NOMO-1 (cell line): ENCODE measurements around the gene RXRA.
"Not testable (repeated sequence)": the region's sequence is repeated elsewhere in the genome, so short reads cannot be mapped to it uniquely, and the experiment has no call there.

Experiments
- DNase-seq, 2 experiments: peaks; one replicate each; lab custom pipeline; 2025; ENCODE audit not compliant: unreplicated experiment in 2 of 2; lab: John Stamatoyannopoulos, UW

The RXRA gene

DNA sequence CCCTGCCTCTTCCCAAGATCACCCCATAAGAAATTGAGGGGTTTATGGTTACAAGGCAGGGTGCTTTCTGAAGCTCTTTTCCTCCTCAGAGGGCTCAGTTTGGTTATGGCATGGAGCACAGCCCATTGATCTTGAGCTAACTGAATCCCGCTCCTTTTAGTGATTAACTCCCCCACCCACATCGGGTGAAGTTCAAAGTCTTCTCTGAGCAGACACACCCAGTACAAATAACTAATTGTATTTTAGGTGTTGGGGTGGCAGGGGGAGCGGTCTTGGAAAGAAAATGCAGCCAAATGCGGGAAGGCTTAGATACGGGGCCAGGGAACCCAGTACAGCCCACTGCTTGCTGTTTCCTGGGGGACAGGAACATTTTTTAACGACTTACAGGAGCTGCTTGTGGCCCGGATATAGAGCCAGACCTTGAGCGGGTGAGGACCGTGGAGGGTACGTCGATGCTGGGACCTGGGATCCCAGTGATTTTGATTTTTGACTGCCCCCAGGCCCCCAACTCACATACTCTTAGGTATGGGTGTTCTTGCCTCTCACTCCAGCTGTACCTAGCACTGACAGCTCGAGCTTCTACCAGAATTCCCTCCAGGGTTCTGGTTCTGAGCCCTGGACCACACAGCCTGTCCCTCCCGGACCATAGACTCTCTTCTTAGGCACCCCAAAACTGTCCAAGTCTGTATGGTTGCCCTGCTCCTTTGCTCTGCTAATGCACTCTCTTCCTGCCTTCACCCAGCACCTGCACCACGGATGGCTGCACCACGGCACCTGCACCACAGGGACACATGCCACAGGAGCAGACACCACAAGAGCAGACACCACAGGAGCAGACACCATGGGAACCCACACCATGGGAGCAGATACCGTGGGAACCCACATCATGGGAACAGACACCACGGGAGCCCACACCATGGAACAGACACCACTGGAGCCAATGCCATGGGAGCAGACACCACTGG is 18.3 kb upstream of the RXRA start:
- no peak for DNase-seq

DNA sequence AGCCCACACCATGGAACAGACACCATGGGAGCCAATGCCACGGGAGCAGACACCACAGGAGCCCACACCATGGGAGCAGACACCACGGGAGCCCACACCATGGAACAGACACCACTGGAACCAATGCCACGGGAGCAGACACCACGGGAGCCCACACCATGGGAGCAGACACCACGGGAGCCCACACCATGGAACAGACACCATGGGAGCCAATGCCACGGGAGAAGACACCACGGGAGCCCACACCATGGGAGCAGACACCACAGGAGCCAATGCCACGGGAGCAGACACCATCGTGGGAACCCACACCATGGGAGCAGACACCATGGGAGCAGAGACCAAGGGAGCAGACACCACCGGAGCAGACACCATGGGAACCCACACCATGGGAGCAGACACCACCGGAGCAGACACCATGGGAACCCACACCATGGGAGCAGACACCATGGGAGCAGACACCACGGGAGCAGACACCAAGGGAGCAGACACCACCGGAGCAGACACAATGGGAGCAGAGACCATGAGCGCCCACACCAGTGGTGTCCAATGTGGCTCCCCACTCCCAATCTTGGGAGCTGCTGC is 17.5 kb upstream of the RXRA start:
- not testable (repeated sequence) for DNase-seq

DNA sequence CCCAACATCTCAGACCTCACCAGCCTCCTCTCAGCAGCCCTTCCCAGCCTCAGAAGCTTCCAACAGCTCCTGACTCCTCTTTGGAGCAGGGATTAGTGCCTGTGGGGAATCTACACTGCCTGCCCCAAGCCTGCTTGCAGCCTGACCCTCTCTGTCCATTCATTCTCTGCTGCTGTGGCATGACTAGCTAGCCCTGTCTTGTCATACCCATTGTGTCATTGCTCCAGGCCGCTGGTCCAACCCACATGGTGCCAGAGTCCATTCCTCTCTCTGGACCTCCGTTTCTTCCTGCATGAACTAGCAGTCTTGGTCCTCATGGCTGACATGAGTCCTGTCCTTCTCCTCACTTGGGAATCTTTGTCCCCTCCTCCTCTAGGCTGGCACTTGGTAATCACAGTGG is 12.8 kb upstream of the RXRA start:
- no peak for DNase-seq

DNA sequence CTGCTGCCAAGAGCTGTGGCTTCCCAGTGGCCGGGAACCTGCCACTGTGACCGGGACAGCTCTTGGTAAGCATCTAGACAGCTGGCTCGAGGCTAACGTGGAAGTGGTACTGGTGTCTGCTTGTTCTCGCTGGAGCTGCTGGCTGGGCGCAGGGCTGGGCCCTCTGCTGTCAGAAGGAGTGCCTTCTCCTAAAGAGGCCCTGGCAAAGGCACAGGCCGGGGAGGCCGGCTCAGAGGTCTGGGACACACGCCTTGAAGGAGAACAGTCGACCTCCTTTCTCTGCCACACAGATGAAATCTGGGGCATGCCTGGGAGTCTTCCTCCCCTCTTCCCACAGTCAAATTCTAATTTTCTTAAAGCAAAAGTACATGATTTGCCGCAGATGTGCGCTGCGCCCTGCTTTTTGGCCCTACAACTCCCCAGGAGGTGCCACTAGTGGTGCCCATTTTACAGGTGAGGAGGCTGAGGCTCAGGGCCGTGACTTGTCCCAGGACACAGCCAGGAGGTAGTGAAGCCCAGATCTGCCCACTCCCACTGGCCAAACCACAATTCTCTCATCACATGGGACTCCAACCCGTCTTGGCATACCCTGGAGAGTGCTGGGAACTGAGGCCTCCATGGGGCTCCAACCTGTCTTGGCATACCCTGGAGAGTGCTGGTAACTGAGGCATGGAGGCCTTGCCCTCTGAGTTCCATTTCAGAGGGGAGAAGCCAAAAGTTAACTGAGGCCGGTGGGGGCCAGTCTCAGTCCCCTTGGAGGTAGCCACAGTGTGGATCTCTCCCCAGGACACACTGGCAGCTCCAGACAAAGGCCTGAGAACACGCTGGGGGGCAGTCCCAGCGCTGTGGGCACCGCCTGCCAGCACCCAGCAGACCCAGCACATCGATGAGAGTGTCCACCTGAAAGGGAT is 12.0 kb upstream of the RXRA start:
- no peak for DNase-seq

DNA sequence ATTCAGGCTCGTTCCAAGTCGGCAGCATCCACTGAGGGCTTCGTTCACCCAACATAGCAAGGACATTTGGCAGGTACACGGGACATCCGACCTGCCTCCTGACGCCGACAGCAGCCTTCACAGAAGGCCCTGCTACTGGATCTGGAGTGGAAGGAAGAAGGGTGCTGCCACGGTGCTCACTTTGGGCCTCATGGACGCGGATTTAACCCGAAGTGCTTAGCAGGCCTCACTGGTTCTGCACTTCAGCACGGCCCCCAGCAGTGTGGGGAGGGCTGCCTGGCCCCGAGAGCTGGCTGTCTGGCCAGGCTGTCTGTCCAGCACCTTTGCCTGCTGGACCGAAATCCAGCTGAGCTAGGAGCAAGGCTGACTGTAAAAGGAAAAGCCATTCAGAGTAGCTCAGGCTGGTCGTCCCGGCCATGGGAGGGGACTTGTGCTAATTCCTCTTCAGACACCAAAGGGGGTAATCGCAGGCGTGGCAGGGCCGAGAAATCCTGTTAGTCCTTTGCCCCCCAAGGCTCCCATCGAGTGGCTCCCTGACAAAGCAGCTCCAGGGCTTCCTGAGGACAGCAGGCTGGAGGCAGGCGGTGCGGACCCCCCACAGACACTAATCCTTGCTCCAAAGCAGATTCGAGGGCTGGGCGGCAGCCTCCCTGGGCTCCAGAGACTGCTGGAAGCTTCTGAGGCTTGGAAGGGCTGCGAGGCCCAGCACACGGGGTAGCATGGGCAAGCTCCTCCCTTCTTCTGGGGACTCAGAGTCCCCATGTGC is 11.1 kb upstream of the RXRA start:
- DNase-seq, result no peak

DNA sequence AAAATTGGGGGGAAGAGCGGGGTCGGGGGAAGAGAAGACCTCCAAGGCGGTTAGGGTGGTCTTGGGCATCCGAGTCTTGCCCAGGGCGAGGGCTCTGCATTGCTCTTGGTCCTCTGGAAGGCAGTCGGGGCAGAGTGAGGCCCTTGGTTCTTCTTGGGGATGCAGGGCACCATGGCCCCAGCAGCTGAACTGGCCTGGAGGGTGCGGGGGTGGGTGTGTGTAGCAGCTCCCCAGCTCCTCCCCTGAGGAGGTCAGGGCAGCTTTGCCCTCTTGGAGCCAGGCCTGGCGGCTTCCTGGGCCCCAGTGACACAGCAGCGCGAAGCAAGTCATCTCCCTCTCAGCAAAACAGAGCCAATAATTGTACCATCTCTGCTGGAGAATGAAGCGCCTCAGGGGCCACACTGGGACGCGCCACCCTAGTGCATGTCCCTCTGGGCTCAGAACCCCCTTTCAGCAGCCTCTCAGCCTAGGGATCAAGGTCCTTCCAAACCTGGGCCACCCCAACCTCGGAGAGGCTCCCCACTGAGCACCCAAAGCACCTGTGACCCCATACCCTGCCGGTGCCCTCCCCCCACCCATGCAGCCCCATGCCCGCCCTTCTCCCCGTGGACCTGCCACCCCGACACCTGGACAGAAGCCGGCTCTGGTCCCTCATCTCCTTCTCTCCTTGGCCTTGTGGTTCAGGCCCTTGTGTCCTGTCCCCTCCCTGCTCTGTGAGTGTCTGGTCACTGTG is 10.4 kb upstream of the RXRA start:
- DNase-seq, result no peak

DNA sequence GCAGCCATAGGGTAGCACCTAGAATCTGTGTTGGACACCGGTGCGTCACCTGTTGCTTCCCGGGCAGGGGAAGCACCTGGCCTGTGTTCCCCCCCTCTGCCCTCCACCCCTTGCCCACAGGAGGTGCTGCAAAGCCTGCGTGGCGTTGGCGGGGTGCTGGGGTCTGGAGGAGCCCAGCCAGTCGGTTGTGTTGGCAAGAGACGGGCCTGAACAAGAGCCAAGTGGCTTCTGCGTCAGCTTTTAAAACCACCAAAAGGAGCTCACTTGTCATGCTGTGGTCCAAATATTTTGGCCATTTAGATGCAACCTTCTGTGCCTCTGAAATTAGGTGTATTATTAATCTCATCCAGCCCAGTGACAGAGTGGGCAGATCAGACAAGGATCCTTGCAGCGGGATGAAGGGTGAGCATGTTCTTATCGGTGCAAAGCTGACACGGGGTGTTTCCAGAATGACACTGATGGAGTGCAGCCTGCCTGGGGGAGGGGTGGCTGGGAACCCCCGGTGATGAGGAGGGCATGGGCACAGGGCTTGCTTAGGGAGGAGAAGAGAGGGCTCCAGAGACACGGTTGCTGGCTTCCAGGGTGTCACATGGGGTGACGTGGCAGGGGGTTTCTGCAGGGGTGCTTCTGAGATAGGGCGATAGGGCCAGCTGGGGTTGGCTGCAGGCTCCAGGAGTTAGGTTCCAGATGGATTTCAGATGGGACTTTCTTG is 9.7 kb upstream of the RXRA start:
- no peak for DNase-seq

DNA sequence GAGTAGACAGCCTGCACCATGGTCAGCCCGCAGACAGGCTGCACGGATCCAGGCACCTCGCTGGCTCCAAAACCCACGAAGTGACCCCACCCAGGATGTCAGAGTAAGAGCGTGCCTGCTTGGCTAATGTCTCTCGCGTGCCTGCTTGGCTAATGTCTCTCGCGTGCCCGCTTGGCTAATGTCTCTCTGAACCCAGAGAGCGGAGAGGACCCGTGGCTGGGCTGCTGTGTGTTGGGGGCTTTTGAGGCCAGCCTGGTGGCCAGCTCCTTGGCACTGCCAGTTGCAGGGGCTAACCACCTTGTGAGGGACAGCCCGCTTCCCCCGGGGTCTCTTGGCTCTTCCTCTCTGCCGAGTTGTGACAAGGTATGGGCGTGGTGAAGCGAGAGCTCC is 8.9 kb upstream of the RXRA start:
- no peak for DNase-seq

DNA sequence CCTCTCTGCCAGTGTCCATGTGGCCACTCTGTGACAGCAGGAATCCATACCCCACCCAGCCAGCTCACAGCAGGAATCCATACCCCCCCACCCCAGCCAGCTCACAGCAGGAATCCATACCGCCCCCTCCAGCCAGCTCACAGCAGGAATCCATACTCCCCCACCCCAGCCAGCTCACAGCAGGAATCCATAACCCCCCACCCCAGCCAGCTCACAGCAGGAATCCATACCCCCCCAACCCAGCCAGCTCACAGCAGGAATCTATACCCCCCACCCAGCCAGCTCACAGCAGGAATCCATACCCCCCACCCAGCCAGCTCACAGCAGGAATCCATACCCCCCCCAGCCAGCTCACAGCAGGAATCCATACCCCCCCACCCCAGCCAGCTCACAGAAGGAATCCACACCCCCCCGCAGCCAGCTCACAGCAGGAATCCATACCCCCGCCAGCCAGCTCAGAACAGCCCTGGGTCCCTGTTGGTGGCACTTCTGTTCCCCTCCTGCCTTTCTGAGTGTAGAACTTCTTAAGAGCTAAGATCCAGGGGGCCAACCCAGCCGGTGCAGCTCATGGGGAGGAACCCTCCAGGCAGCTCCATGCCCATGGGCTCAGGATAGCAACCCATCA is 8.4 kb upstream of the RXRA start:
- DNase-seq, result no peak

DNA sequence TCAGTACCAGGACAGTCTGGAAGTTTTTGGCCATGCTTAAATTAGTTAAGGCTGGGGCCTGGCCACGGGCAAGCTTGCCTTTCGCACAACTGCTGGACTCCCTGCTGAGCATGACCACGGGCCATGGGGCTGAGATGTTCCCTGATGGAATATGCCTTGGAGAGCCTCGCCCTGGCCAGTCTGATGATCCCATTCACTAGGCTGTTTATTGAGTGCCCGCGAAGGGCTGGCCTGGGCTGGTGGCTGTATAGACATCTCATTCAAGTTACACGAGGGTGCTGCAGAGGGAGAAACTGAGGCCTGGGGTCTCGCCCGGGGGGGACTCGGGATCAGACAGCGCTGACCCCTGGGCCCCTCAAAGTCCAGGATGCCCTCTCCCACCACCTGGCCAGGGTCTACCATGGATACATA is 7.8 kb upstream of the RXRA start:
- no peak for DNase-seq

DNA sequence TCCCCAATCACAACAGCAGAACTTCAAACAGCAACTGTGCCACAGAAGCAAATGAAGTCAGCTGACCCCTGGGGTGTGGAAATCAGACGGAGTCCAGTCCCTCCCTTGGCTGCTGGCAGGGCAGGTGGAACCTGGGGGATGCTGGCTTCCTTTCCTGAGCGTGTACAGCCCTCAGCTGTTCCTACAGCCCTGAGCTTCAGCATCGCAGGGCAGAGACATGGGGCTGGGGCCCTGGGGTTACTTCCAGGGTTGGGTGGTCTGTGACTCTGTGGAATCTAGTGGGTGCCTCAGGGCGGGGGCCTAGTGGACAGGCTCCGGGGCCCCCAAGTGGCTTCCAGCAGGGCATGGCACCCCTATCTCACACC is 7.3 kb upstream of the RXRA start:
- DNase-seq, result no peak

DNA sequence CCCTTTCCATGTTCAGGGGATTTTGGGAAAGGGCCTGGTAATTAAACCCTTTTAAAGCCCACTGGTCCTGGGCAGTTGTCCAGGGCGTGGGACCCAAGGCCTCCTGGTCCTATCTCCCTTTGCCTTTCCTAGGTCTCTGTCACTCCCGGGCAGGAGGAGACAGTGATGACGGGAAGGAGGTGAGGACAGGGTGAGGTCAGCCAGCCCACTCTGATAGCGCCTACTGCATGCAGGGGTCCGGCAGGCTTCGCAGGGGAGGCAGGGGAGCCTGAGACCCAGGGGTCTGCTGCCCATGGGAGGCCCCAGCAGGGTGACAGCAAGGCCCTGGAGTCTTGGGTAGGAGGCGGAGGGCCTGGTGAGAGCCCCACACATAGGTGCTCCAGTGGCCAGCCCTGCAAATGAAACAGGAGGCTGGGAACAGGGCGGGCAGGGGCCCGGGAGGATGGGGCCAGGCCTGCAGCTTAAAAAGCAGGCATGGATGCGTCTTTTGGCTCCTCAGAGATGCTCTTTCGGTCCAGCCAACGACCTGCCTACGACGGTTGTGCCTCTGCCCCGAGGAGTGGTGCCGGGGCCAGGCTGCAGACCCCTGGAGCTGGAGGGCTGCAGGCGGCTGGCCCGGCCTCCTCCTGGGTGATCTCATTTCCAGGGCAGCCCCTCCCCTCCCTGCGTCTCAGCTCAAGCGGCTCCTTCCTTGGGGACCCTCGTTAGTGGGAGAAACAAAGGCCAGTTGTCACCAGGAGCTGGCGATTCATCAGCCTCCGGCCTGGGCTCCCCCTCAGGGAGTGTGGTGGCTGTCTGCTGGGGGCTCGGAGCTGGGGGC is 6.7 kb upstream of the RXRA start:
- no peak for DNase-seq

DNA sequence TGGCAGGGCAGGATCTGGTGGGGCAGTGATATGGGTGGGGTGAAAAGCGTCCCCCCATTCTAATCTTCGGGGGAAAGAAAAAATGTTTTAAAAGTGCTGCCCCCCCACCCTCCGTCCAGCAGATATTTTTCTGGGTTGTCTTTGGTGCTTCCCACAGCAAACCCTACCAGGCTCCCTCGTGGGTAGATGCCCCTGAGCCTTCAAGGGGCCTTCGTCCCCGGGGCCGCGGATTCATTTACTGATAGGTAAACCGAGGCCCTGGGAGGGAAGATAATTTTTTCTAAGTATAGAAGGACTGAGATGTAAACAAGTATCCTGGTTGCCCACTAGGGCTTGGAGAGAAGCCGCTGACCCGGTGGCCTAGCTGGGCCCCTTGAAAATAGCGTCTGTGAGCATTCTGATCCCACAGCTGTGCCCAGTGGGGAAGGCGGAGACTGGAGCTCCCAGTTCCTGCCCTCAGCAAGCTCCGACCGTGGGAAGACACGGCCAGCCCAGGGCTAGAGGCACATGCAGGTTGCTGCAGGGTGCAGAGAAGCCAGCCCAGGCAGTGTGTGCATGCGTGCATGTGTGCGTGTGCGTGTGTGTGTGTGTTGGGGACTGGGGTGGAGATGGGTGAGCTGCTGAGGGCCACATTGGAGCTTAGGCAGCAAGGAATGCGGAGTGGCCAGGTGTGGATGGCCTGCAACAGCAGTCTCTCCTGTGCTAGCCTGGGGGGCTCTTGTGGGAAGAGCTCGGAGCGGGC is 6.0 kb upstream of the RXRA start:
- no peak for DNase-seq

DNA sequence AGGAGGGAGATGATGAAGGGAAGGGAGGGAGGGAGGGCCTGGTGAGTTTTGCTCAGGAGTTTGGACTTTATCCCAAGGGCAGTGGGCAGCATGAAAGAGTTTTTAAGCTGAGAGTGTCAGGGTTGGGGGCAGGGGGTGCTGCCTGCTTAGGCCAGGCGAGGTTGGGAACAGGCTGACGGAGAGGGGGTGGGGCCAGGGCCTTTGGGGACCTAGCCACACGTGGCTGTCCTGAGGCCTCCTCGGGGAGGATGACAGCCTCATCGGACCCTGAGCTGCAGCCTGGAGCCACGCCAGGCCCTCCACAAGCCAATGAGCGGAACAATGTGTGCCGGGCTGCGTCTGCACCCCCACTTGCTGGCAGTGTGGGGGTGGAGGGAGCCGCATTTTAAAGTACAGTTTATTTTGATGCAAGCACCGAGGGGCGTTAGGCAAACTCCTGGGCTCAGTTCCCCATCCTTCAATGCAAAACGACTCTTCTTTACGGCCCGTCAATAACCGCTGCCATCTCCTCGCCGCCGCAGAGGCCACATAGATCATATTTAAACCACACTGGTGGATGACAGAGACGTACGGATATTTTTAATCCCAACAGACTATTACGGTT is 5.3 kb upstream of the RXRA start:
- DNase-seq, result peak; percentile 98 to 99

DNA sequence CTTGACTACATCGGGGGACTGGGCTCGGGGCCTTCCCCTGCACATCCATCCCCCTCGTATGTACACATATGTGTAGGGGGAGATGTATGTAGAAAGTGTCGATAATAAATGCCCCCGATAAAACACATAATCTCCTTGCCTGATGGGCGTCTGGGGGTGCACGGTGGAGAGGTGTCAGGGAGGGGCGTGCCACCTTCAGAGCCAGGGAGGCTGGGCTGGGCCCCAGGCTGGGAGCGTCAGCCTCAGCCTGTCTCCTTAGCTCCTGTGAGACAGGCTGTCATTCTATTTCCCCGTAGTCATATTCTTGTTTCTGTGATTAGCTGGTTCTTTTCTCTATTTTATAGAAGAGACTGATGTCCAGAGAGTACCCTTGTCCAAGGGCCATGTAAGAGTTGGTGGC is 4.7 kb upstream of the RXRA start:
- peak; percentile 41 to 65 for DNase-seq

DNA sequence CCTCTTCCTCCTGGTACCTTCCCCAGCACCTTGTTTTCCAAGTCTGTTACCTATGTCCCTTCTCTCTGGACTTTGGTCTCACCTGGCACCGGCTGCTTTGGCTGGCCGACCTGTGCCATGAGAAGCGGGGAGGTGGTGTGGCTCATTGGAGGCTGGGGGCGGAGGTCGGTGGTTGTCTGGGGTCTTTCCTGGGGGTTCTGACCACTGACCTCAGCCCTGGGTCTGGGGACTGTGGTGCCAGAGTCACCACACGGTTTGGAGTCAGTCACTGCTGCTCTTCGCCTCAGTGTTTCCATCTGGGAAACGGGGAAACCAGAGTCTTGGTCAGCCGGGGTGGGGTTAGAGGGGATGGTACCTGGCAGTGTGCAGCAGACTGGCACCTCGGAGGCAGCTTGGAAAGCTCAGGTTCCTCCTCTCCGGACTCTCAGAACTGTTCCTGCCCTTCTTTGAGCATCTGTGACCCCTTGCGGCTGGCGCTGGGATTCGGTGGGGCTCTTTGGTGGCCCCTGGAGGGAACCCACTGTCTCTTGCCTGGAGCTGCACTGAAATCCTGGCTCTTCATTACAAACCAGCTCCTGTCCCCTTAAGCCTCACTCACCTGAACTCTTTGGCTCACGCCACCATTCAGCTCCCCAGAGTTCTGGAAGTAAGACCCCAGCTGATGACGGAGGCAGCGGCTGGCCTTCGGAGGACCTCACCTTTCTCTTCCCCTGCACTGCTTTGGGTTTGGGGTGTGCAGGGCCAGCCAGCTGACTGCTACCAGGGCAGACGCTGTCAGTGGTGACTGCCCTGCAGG is 4.1 kb upstream of the RXRA start:
- DNase-seq, result no peak
